ENCODE measurements around the gene ZBTB8A.
"Not testable (repeated sequence)": the region's sequence is repeated elsewhere in the genome, so short reads cannot be mapped to it uniquely, and the experiment has no call there.

ZBTB8A gene

GRCh38 chr1:32538887-32539583, at the start of gene ZBTB8A:
ZBTB8A (plus strand) TSS chr1:32539427; CDS start chr1:32592932, 53,505 bp downstream.
- no peak for DNase-seq

- no peak for DNase-seq
These were observed 49.3 kb upstream of the ZBTB8A start for GRCh38 chr1:32489774-32490454.

- no peak for DNase-seq
These were observed 47.8 kb upstream of the ZBTB8A start for GRCh38 chr1:32491386-32491785.

GRCh38 chr1:32494196-32494595, 45.0 kb upstream of the ZBTB8A start:
- DNase-seq, result no peak

- no peak for DNase-seq
These were observed 44.4 kb upstream of the ZBTB8A start for GRCh38 chr1:32494711-32495337.

- DNase-seq, result no peak
These were observed 43.1 kb upstream of the ZBTB8A start for GRCh38 chr1:32496127-32496526.

GRCh38 chr1:32498751-32499150, 40.5 kb upstream of the ZBTB8A start:
- no peak for DNase-seq

- peak; percentile 65 for DNase-seq
These were observed 38.6 kb upstream of the ZBTB8A start for GRCh38 chr1:32500387-32501209.

GRCh38 chr1:32501865-32502264, 37.4 kb upstream of the ZBTB8A start:
- DNase-seq, result no peak

GRCh38 chr1:32503153-32503552, 36.1 kb upstream of the ZBTB8A start:
- no peak for DNase-seq

- no peak for DNase-seq
These were observed 32.2 kb upstream of the ZBTB8A start for GRCh38 chr1:32507021-32507420.

- no peak for DNase-seq
These were observed 30.5 kb upstream of the ZBTB8A start for GRCh38 chr1:32508761-32509160.

- DNase-seq, result no peak
These were observed 29.3 kb upstream of the ZBTB8A start for GRCh38 chr1:32509939-32510338.

GRCh38 chr1:32516402-32516801, 22.8 kb upstream of the ZBTB8A start:
- DNase-seq, result no peak

GRCh38 chr1:32518976-32519375, 20.3 kb upstream of the ZBTB8A start:
- no peak for DNase-seq

- no peak for DNase-seq
These were observed 18.1 kb upstream of the ZBTB8A start for GRCh38 chr1:32521165-32521564.

- DNase-seq, result no peak
These were observed 14.2 kb upstream of the ZBTB8A start for GRCh38 chr1:32525053-32525452.

- DNase-seq, result no peak
These were observed 13.4 kb upstream of the ZBTB8A start for GRCh38 chr1:32525661-32526444.

GRCh38 chr1:32528550-32528949, 10.7 kb upstream of the ZBTB8A start:
- not testable (repeated sequence) for DNase-seq

GRCh38 chr1:32533792-32534327, 5.4 kb upstream of the ZBTB8A start:
- DNase-seq, result no peak

GRCh38 chr1:32536117-32536516, 3.1 kb upstream of the ZBTB8A start:
- no peak for DNase-seq

GRCh38 chr1:32536764-32537163, 2.5 kb upstream of the ZBTB8A start:
- no peak for DNase-seq

All from activated effector memory CD4-positive, alpha-beta T cell treated with anti-CD3 and anti-CD28 coated beads, Interleukin-2, amount 50 U/mL, for 16 hours (primary cell).